ENCODE results near the gene NPPB. TPM values are rescaled to one million over a fixed set of nuclear protein-coding genes. Genes with fewer than 3 reads are reported as not detected.

The NPPB gene
- total RNA-seq, 1 experiment from 2014 or later, result 0.35 TPM

GRCh38 chr1:11850156-11850555 is 8.6 kb downstream of the NPPB start:
- Histone ChIP-seq H3K79me2 (ENCODE audit: insufficient read depth, low read length) (no peaks in the 10 kb centered on the region), H3T11ph (ENCODE audit: low read length) (no peak overlapping the region), H3K23me2 (ENCODE audit: insufficient read length, low read depth, low read length, poor library complexity, severe bottlenecking) (no peaks in the 10 kb centered on the region), H4K20me1 (ENCODE audit: control insufficient read depth, insufficient read depth, insufficient read length) (no peaks in the 10 kb centered on the region), H3K4me2 (ENCODE audit: insufficient read depth, insufficient read length, low read length) (no peak overlapping the region), H3K18ac (ENCODE audit: insufficient read length, low read depth, low read length) (no peak overlapping the region), H4K91ac (ENCODE audit: insufficient read length, low read depth, low read length) (no peak overlapping the region), H3K79me1 (ENCODE audit: insufficient read depth, low read depth, low read length, poor library complexity, severe bottlenecking) (no peaks in the 10 kb centered on the region), H2BK15ac (ENCODE audit: low read depth, low read length) (no peak overlapping the region), H4K8ac (replicated peaks; ENCODE audit: insufficient read length, low read depth, low read length) (no peak overlapping the region), H2BK5ac (ENCODE audit: insufficient read length, low read length) (no peak overlapping the region), H2AFZ (ENCODE audit: low read length) (no peak overlapping the region), H3K27me3 (ENCODE audit: insufficient read depth, low read length) (no peaks in the 10 kb centered on the region), H3K56ac (ENCODE audit: insufficient read length, low read depth, low read length) (no peak overlapping the region), H3K4ac (ENCODE audit: low read depth, low read length) (no peak overlapping the region), H3K9me3 (ENCODE audit: control insufficient read depth, low read depth, low read length) (no peaks in the 10 kb centered on the region), H2BK20ac (ENCODE audit: low read depth, low read length, poor library complexity, severe bottlenecking) (no peak overlapping the region), H3K14ac (ENCODE audit: insufficient read depth, low read length) (no peak overlapping the region), H4K5ac (ENCODE audit: insufficient read length, low read depth, low read length) (no peak overlapping the region), H3K27ac (ENCODE audit: insufficient read length, low read depth, low read length) (no peak overlapping the region), H3K4me1 (ENCODE audit: insufficient read depth, low read length) (no peaks in the 10 kb centered on the region), H3K23ac (ENCODE audit: insufficient read length, low read depth, low read length) (no peak overlapping the region), H2AK5ac (ENCODE audit: insufficient read length, low read length) (no peak overlapping the region), H2BK12ac (ENCODE audit: insufficient read length, low read depth, low read length) (no peak overlapping the region), H3K9ac (ENCODE audit: extremely low read depth, insufficient read length, low read length) (no peak overlapping the region), H2BK120ac (ENCODE audit: low read depth, low read length, poor library complexity, severe bottlenecking) (no peak overlapping the region)
- TF ChIP-seq, protein P1, sequence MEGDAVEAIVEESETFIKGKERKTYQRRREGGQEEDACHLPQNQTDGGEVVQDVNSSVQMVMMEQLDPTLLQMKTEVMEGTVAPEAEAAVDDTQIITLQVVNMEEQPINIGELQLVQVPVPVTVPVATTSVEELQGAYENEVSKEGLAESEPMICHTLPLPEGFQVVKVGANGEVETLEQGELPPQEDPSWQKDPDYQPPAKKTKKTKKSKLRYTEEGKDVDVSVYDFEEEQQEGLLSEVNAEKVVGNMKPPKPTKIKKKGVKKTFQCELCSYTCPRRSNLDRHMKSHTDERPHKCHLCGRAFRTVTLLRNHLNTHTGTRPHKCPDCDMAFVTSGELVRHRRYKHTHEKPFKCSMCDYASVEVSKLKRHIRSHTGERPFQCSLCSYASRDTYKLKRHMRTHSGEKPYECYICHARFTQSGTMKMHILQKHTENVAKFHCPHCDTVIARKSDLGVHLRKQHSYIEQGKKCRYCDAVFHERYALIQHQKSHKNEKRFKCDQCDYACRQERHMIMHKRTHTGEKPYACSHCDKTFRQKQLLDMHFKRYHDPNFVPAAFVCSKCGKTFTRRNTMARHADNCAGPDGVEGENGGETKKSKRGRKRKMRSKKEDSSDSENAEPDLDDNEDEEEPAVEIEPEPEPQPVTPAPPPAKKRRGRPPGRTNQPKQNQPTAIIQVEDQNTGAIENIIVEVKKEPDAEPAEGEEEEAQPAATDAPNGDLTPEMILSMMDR (conservative IDR thresholded peaks at IDR 0.05), result no peak
- peaks cover 16% of the 10 kb centered on the region for H3K27me3 Mint-ChIP-seq (ENCODE audit: low read depth)
- H3K27ac Mint-ChIP-seq, result no peak overlapping the region
- no peak for DNase-seq
- H3K36me3 Mint-ChIP-seq (ENCODE audit: insufficient read depth in 1 of 3, low read depth in 3 of 3), result peaks cover 5 to 15% (median 9%) of the 10 kb centered on the region in 3 experiments; a peak in 4 of 7 replicates
- no CpG with 5 or more reads among the region's 11 CpGs for WGBS (ENCODE audit: extremely low coverage, insufficient read length, low lambda C conversion rate)
- no peaks in the 10 kb centered on the region for H3K4me1 Mint-ChIP-seq
- H3K9me3 Mint-ChIP-seq, result no peaks in the 10 kb centered on the region; a peak in 1 of 5 replicates
- H3K4me3 Mint-ChIP-seq, result no peak overlapping the region
